Liver (tissue), 9 donors: ENCODE measurements around the gene AWAT2. TPM values are rescaled to one million over a fixed set of nuclear protein-coding genes. Genes with fewer than 3 reads are reported as not detected.

Experiments
- DNase-seq: peaks from one replicate; pipeline ENCODE4 v3.0.0-alpha.2; 2017; ENCODE audit warnings: low spot score
- H3K27ac ChIP-seq, 2 donors: one replicate each; pipeline ENCODE4 v1.7.0; 2013; ENCODE audit warnings: inconsistent platforms in 2 of 2, low read length in 2 of 2, control low read depth in 1 of 2, low read depth in 1 of 2, mild to moderate bottlenecking in 1 of 2
- H3K27me3 ChIP-seq, 4 donors: one replicate each; pipeline versions ENCODE4 v1.6.1 to v1.7.0; 2013; ENCODE audit warnings: low read length in 3 of 4, inconsistent platforms in 1 of 4, mild to moderate bottlenecking in 1 of 4, moderate library complexity in 1 of 4; ENCODE audit not compliant: control insufficient read depth in 4 of 4, insufficient read depth in 4 of 4
- H3K36me3 ChIP-seq, 4 donors: one replicate each; pipeline versions ENCODE4 v1.6.1 to v1.7.0; 2013; ENCODE audit warnings: low read length in 3 of 4, mild to moderate bottlenecking in 3 of 4, low read depth in 1 of 4, moderate library complexity in 1 of 4; ENCODE audit not compliant: control insufficient read depth in 4 of 4, insufficient read depth in 3 of 4
- H3K4me1 ChIP-seq, 4 donors: one replicate each; pipeline versions ENCODE4 v1.6.1 to v1.7.0; 2013; ENCODE audit warnings: low read length in 3 of 4, mild to moderate bottlenecking in 3 of 4, moderate library complexity in 1 of 4; ENCODE audit not compliant: control insufficient read depth in 4 of 4, insufficient read depth in 4 of 4
- H3K4me3 ChIP-seq, 3 donors: one replicate each; pipeline versions ENCODE4 v1.6.1 to v1.7.0; 2013; ENCODE audit warnings: low read length in 3 of 3, control low read depth in 1 of 3, low read depth in 1 of 3, mild to moderate bottlenecking in 1 of 3
- H3K9ac ChIP-seq, 2 donors: one replicate each; pipeline ENCODE4 v1.7.0; 2013; ENCODE audit warnings: low read length in 2 of 2, mild to moderate bottlenecking in 2 of 2, moderate library complexity in 2 of 2, control low read depth in 1 of 2, low read depth in 1 of 2
- H3K9me3 ChIP-seq, 4 donors: one replicate each; pipeline versions ENCODE4 v1.6.1 to v1.7.0; 2013; ENCODE audit warnings: low read length in 3 of 4; ENCODE audit not compliant: control insufficient read depth in 4 of 4
- EGR1 ChIP-seq, 2 donors: IDR thresholded peaks; 2 replicates each; pipeline ENCODE4 v1.6.1; 2016 to 2018; ENCODE audit warnings: antibody characterized with exemption in 2 of 2, low read depth in 2 of 2
- FOXA1 ChIP-seq: IDR thresholded peaks from 2 replicates; pipeline ENCODE4 v1.6.1; 2016; ENCODE audit warnings: antibody characterized with exemption
- FOXA2 ChIP-seq: IDR thresholded peaks from 2 replicates; pipeline ENCODE4 v1.6.1; 2016; ENCODE audit warnings: antibody characterized with exemption
- GABPA ChIP-seq, 2 donors: IDR thresholded peaks in 1 of 2; conservative IDR thresholded peaks in 1 of 2; 2 replicates each; pipeline ENCODE4 v1.6.1; 2016; ENCODE audit warnings: antibody characterized with exemption in 2 of 2, mild to moderate bottlenecking in 1 of 2, moderate library complexity in 1 of 2
- HNF4A ChIP-seq, 2 donors: conservative IDR thresholded peaks; 2 replicates each; pipeline ENCODE4 v1.6.1; 2016; ENCODE audit warnings: antibody characterized with exemption in 2 of 2, mild to moderate bottlenecking in 2 of 2
- HNF4G ChIP-seq: IDR thresholded peaks from 2 replicates; pipeline ENCODE4 v1.6.1; 2016; ENCODE audit warnings: antibody characterized with exemption
- JUND ChIP-seq, 2 donors: IDR thresholded peaks; 2 replicates each; pipeline ENCODE4 v1.6.1; 2016; ENCODE audit warnings: antibody characterized with exemption in 2 of 2
- MAX ChIP-seq: IDR thresholded peaks from 2 replicates; pipeline ENCODE4 v1.6.1; 2016; ENCODE audit warnings: antibody characterized with exemption
- RXRA ChIP-seq, 2 donors: IDR thresholded peaks; 2 replicates each; pipeline ENCODE4 v1.6.1; 2017 to 2018; ENCODE audit warnings: antibody characterized with exemption in 2 of 2, mild to moderate bottlenecking in 1 of 2
- SP1 ChIP-seq: IDR thresholded peaks from 2 replicates; pipeline ENCODE4 v1.6.1; 2018; ENCODE audit warnings: antibody characterized with exemption, mild to moderate bottlenecking
- YY1 ChIP-seq: IDR thresholded peaks from 2 replicates; pipeline ENCODE4 v1.6.1; 2016; ENCODE audit warnings: antibody characterized with exemption, mild to moderate bottlenecking
- WGBS: extraction: QIAGEN DNeasy Blood & Tissue Kit; methylation state at CpG from one replicate; pipeline ENCODE4 v1.1.7; 2013; 5-methylcytosine and 5-hydroxymethylcytosine counted together
- polyA plus RNA-seq, 2 donors: library from polyadenylated mRNA; stranded (reverse) in 1 of 2; unstranded in 1 of 2; fragments of 200-250 nt in 1 of 2; fragments of >200 nt in 1 of 2; fragmentation: Nextera tagmentation in 1 of 2; extraction: Ambion mirVana in 1 of 2; gene quantifications; one replicate each; pipeline versions ENCODE4 v1.2.1 to v1.2.3, GENCODE V29; 2013 to 2015
- total RNA-seq, 2 donors: library from RNA; depleted of rRNA; stranded (reverse); fragments of >200 nt; gene quantifications; one replicate each; pipeline ENCODE4 v1.2.3, GENCODE V29; 2014
- TF ChIP-seq, protein P1 (sequence below): IDR thresholded peaks from 2 replicates; pipeline ENCODE4 v1.6.1; 2016; ENCODE audit warnings: antibody characterized with exemption
- TF ChIP-seq, protein P2 (sequence below): IDR thresholded peaks from 2 replicates; pipeline ENCODE4 v1.6.1; 2016; ENCODE audit warnings: antibody characterized with exemption, mild to moderate bottlenecking
- donor health status: healthy.
- donor health status: healthy.
- donor health status: healthy.
- donor health status: healthy.
- donor health status: healthy.

The AWAT2 gene
- total and polyA plus RNA-seq, 4 donors, result not detected

GRCh38 chrX:70092247-70092646 is 42.5 kb upstream of the AWAT2 start:
- H3K36me3 ChIP-seq, result no peaks in the 10 kb centered on the region
- no peak overlapping the region for H3K4me3 ChIP-seq
- no peak overlapping the region for H3K9ac ChIP-seq
- no peak for DNase-seq
- no peaks in the 10 kb centered on the region for H3K27me3 ChIP-seq
- H3K9me3 ChIP-seq, result no peaks in the 10 kb centered on the region
- no peak overlapping the region for H3K27ac ChIP-seq
- WGBS, result 86% methylated on average over 4 of the region's 4 CpGs
- H3K4me1 ChIP-seq, result no peaks in the 10 kb centered on the region
- TF ChIP-seq, protein P1, sequence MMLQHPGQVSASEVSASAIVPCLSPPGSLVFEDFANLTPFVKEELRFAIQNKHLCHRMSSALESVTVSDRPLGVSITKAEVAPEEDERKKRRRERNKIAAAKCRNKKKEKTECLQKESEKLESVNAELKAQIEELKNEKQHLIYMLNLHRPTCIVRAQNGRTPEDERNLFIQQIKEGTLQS, result no peak

DNA sequence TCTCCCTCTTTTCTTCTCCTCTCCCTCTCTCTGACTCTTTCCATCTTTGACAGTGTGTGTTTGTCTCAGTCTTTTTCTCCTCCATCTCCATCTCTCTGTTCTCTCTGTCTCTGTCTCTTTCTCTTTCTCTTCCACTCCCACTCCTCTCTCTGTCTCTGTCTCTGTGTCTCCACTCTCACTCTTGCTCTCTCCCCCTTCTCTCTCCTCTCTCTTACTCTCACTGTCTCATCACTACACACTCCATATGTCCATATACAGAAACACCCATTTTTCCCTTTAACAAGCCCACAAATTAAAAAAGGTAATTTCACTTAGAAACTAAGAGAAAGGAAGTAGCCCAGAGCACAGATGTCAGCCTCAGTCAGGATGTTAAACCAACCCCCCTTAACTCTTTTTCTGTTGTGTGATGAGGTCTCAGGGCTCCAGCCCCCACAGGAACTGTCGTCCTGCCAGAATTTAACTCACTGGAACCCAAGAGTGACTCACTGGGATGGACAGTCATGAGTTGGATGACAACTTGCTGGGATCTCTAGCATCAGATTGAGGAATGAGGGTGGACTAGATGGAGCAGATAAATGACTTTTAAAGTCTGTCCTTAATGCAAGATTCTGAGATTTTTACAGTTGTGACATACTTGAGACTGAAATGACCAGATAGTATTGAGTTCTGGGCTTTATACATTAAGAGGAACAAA is 40.0 kb upstream of the AWAT2 start:
- Histone ChIP-seq H3K36me3 (no peaks in the 10 kb centered on the region), H3K27ac (no peak overlapping the region), H3K9me3 (no peaks in the 10 kb centered on the region), H3K4me1 (no peaks in the 10 kb centered on the region), H3K27me3 (no peaks in the 10 kb centered on the region), H3K9ac (no peak overlapping the region), H3K4me3 (no peak overlapping the region)
- no peak for DNase-seq
- WGBS, result 59% methylated on average over 1 of the region's 1 CpG
- TF ChIP-seq GABPA (IDR thresholded peaks at IDR 0.05 in 1 of 2, conservative IDR thresholded peaks at IDR 0.05 in 1 of 2) (no peak), FOXA2 (no peak), RXRA (IDR thresholded peaks at IDR 0.05) (no peak), FOXA1 (no peak), EGR1 (IDR thresholded peaks at IDR 0.05; ENCODE audit: low read depth in 2 of 2) (no peak)
- TF ChIP-seq, protein P2, sequence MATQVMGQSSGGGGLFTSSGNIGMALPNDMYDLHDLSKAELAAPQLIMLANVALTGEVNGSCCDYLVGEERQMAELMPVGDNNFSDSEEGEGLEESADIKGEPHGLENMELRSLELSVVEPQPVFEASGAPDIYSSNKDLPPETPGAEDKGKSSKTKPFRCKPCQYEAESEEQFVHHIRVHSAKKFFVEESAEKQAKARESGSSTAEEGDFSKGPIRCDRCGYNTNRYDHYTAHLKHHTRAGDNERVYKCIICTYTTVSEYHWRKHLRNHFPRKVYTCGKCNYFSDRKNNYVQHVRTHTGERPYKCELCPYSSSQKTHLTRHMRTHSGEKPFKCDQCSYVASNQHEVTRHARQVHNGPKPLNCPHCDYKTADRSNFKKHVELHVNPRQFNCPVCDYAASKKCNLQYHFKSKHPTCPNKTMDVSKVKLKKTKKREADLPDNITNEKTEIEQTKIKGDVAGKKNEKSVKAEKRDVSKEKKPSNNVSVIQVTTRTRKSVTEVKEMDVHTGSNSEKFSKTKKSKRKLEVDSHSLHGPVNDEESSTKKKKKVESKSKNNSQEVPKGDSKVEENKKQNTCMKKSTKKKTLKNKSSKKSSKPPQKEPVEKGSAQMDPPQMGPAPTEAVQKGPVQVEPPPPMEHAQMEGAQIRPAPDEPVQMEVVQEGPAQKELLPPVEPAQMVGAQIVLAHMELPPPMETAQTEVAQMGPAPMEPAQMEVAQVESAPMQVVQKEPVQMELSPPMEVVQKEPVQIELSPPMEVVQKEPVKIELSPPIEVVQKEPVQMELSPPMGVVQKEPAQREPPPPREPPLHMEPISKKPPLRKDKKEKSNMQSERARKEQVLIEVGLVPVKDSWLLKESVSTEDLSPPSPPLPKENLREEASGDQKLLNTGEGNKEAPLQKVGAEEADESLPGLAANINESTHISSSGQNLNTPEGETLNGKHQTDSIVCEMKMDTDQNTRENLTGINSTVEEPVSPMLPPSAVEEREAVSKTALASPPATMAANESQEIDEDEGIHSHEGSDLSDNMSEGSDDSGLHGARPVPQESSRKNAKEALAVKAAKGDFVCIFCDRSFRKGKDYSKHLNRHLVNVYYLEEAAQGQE, result no peak

GRCh38 chrX:70088751-70089150 is 39.0 kb upstream of the AWAT2 start:
- H3K9ac ChIP-seq, result no peak overlapping the region
- H3K36me3 ChIP-seq, result no peaks in the 10 kb centered on the region
- no peaks in the 10 kb centered on the region for H3K4me1 ChIP-seq
- no peak for TF ChIP-seq JUND (IDR thresholded peaks at IDR 0.05)
- TF ChIP-seq MAX, result no peak
- TF ChIP-seq RXRA (IDR thresholded peaks at IDR 0.05), result no peak
- TF ChIP-seq SP1, result no peak
- no peak for TF ChIP-seq EGR1 (IDR thresholded peaks at IDR 0.05; ENCODE audit: low read depth in 2 of 2)
- TF ChIP-seq, protein P2, result no peak
- TF ChIP-seq HNF4A (conservative IDR thresholded peaks at IDR 0.05), result no peak
- TF ChIP-seq, protein P1, result no peak
- TF ChIP-seq YY1, result no peak
- TF ChIP-seq HNF4G, result no peak
- H3K27me3 ChIP-seq, result no peaks in the 10 kb centered on the region
- H3K27ac ChIP-seq, result no peak overlapping the region
- H3K4me3 ChIP-seq, result no peak overlapping the region
- DNase-seq, result no peak
- no peaks in the 10 kb centered on the region for H3K9me3 ChIP-seq
